GM21529 (cell line): ENCODE data around the gene GSTM2.
A peak's percentile ranks its signal among the peaks of the same experiment; 100 is the strongest.

Source experiments
- ATAC-seq: cut with Tn5 transposase; IDR thresholded peaks from one replicate; pipeline ENCODE4 v1.9.1; 2021; ENCODE audit not compliant: unreplicated experiment

GSTM2 gene

GRCh38 chr1:109629372-109630030 is 38.4 kb upstream of the GSTM2 start:
- ATAC-seq: no peak

- no peak for ATAC-seq
These were observed 37.6 kb upstream of the GSTM2 start for GRCh38 chr1:109630081-109630897.

- no peak for ATAC-seq
These were observed 36.9 kb upstream of the GSTM2 start for GRCh38 chr1:109630898-109631512.

- ATAC-seq: no peak
These were observed 36.0 kb upstream of the GSTM2 start for GRCh38 chr1:109631513-109632505.

- ATAC-seq: no peak
These were observed 35.0 kb upstream of the GSTM2 start for GRCh38 chr1:109632671-109633346.

- no peak for ATAC-seq
These were observed 33.6 kb upstream of the GSTM2 start for GRCh38 chr1:109634292-109634691.

- ATAC-seq: no peak
These were observed 32.8 kb upstream of the GSTM2 start for GRCh38 chr1:109634771-109635750.

GRCh38 chr1:109635862-109636200 is 32.0 kb upstream of the GSTM2 start:
- ATAC-seq: no peak

- no peak for ATAC-seq
These were observed 31.5 kb upstream of the GSTM2 start for GRCh38 chr1:109636201-109636952.

- no peak for ATAC-seq
These were observed 30.4 kb upstream of the GSTM2 start for GRCh38 chr1:109637446-109637845.

- ATAC-seq: no peak
These were observed 28.6 kb upstream of the GSTM2 start for GRCh38 chr1:109639063-109639840.

GRCh38 chr1:109639841-109640184 is 28.0 kb upstream of the GSTM2 start:
- ATAC-seq: no peak

GRCh38 chr1:109640285-109640865 is 27.5 kb upstream of the GSTM2 start:
- ATAC-seq: peak; percentile 58

GRCh38 chr1:109641078-109641740 is 26.6 kb upstream of the GSTM2 start:
- ATAC-seq: no peak

GRCh38 chr1:109641861-109642260 is 26.0 kb upstream of the GSTM2 start:
- no peak for ATAC-seq

GRCh38 chr1:109642626-109643025 is 25.2 kb upstream of the GSTM2 start:
- ATAC-seq: no peak
